AG09319 (cell line): ENCODE measurements around the gene CDC42EP1.

Experiments
- DNase-seq: peaks from one replicate; pipeline ENCODE4 v3.0.0-alpha.2; 2010; ENCODE audit warnings: low read depth; ENCODE audit errors: extremely low read depth
- TF ChIP-seq, protein P1 (sequence below): IDR thresholded peaks from 2 replicates; pipeline ENCODE4 v1.5.1; 2011; ENCODE audit warnings: low read depth, mild to moderate bottlenecking, inconsistent platforms, low read length, moderate library complexity

CDC42EP1 gene

DNA sequence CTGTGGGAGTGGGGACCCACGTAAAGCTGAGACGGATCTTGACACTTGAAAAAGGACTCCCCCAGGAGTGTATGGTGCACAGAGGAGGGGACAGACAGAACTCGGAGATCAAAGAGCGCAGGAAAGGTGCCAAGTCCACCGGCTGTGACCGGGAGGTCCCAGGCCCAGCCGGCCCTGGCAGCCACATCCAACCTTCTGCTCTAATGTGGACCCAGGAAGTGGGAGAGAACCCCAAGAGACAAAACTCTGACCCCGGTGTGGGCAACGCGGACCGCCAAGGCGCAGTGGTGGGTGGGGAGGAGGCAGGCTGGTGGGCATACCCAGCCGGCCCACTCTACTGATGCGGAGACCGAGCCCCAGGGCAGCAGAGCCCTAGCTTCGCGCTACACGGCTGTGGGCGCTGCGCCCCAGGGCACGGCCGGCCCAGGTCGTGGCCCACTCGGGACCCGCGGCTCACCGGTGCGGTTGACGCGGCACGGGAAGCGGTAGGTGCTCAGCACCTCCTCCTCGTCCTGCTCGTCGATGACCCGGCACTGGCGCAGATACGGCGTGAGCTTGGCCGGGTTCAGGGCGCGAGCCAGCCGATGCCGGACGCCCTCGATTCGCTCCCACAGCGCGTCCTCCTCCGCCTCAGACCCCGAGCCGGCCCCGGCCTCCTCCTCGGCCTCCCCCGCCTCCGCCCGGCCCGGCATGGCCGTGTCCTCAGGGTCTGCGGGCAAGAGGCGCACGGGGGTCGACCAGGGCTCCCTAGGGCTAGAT lies 41.6 kb upstream of the CDC42EP1 start:
- DNase-seq, result no peak
- TF ChIP-seq, protein P1, sequence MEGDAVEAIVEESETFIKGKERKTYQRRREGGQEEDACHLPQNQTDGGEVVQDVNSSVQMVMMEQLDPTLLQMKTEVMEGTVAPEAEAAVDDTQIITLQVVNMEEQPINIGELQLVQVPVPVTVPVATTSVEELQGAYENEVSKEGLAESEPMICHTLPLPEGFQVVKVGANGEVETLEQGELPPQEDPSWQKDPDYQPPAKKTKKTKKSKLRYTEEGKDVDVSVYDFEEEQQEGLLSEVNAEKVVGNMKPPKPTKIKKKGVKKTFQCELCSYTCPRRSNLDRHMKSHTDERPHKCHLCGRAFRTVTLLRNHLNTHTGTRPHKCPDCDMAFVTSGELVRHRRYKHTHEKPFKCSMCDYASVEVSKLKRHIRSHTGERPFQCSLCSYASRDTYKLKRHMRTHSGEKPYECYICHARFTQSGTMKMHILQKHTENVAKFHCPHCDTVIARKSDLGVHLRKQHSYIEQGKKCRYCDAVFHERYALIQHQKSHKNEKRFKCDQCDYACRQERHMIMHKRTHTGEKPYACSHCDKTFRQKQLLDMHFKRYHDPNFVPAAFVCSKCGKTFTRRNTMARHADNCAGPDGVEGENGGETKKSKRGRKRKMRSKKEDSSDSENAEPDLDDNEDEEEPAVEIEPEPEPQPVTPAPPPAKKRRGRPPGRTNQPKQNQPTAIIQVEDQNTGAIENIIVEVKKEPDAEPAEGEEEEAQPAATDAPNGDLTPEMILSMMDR, result no peak

GRCh38 chr22:37519268-37520195 lies 40.7 kb upstream of the CDC42EP1 start, which contains the start of gene CARD10:
CARD10 (minus strand) TSS chr22:37519415; CDS start chr22:37519200, 215 bp downstream.
- TF ChIP-seq, protein P1, result no peak
- no peak for DNase-seq

- DNase-seq, result no peak
- TF ChIP-seq, protein P1, result no peak
Observed at GRCh38 chr22:37520776-37521191, 39.5 kb upstream of the CDC42EP1 start.

DNA sequence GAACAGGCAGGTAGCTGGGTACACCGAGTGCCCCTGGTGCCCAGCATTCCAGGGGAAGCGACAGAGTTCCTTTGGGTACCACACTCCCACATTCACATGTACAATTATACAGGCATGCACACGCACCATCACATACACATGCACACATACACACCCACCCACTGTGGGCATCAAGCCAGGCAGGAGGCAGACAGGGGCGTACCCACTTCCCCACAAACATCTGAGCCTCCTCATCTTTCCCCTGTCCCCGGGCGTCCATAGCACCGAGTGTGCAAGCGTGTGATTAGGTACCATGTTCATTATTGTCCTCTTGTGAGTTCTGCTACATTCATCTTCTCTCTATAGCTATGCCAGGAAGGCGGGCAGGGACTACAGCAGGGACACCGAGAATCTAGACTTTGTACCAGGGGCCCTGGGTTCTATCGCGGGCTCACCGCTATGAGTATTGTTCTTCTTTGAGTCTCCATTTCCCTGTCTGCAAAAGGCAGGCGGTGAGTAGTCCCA lies 39.0 kb upstream of the CDC42EP1 start:
- TF ChIP-seq, protein P1, result no peak
- no peak for DNase-seq

- DNase-seq, result no peak
- TF ChIP-seq, protein P1, result no peak
Observed at GRCh38 chr22:37522482-37522881, 37.8 kb upstream of the CDC42EP1 start.

DNA sequence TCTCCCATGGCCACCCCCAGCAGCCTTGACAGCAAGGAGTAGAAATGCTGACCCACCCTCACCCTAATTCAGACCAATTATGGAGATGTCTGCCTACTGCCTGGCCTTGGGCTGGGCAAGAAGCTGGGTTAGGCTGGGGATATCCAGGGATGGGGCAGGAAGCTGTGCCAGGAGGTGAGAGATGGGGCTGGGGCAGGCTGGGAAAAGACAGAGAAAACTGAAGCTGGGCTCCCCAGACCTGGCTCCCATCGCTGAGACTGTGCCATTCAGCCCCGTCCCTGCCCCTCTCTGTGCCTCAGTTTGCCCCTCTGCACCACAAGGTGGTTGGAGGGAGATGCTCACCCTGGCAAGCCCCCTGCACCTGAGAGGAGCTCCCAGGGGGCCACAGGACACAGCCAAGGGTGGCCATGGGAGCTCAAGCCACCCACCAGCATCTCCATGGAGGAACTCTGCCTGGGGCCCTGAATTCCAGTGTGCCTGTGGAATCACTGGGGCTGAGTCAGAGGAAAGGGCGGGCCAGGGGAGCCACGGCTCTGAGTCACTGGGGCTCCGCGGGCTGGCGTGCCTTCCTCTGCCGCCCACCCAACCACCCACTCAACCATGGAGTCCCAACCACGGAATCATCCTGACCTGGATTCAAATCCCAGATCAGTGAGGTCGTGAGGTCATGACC lies 35.1 kb upstream of the CDC42EP1 start:
- DNase-seq, result peak; percentile 43

More for the DNA sequence above, 35.1 kb upstream of the CDC42EP1 start:
- TF ChIP-seq, protein P1, result no peak
